SIG-M5 (cell line): ENCODE data around the gene NUDT14.

Experiments
- DNase-seq: peaks from one replicate; lab custom pipeline; 2025; lab: John Stamatoyannopoulos, UW

NUDT14 gene

GRCh38 chr14:105146181-105146975 lies 34.7 kb downstream of the NUDT14 start:
- DNase-seq = no peak

- no peak for DNase-seq
Measured at GRCh38 chr14:105145381-105146180, 35.5 kb downstream of the NUDT14 start.

GRCh38 chr14:105144666-105145380 lies 36.3 kb downstream of the NUDT14 start:
- DNase-seq = no peak

GRCh38 chr14:105144026-105144665 lies 37.0 kb downstream of the NUDT14 start:
- DNase-seq = no peak

GRCh38 chr14:105143451-105144025 lies 37.6 kb downstream of the NUDT14 start:
- DNase-seq = no peak

GRCh38 chr14:105142651-105143450 lies 38.3 kb downstream of the NUDT14 start:
- DNase-seq = no peak

- DNase-seq = no peak
Measured at GRCh38 chr14:105141486-105142281, 39.4 kb downstream of the NUDT14 start.

GRCh38 chr14:105141026-105141425 lies 40.1 kb downstream of the NUDT14 start:
- no peak for DNase-seq

GRCh38 chr14:105140581-105140980 lies 40.5 kb downstream of the NUDT14 start:
- DNase-seq = no peak

- no peak for DNase-seq
Measured at GRCh38 chr14:105139831-105140239, 41.3 kb downstream of the NUDT14 start.

GRCh38 chr14:105139212-105139825 lies 41.8 kb downstream of the NUDT14 start:
- no peak for DNase-seq

- no peak for DNase-seq
Measured at GRCh38 chr14:105138551-105139111, 42.5 kb downstream of the NUDT14 start.

- DNase-seq = no peak
Measured at GRCh38 chr14:105138021-105138541, 43.0 kb downstream of the NUDT14 start.

GRCh38 chr14:105137481-105138020 lies 43.6 kb downstream of the NUDT14 start:
- DNase-seq = no peak

GRCh38 chr14:105136401-105137322 lies 44.5 kb downstream of the NUDT14 start:
- no peak for DNase-seq

- no peak for DNase-seq
Measured at GRCh38 chr14:105135700-105136395, 45.3 kb downstream of the NUDT14 start.
